Activated T-cell treated with anti-CD3 and anti-CD28 coated beads for 48 hours (primary cell): ENCODE measurements around the gene TRPV5.

Source experiments
- DNase-seq: peaks from one replicate; pipeline ENCODE4 v3.0.0-alpha.2; 2020; ENCODE audit warnings: low read depth

TRPV5 gene

GRCh38 chr7:142870566-142871259 lies 62.8 kb downstream of the TRPV5 start:
- DNase-seq: no peak

- DNase-seq: no peak
Measured at GRCh38 chr7:142870147-142870559, 63.4 kb downstream of the TRPV5 start.

- no peak for DNase-seq
Measured at GRCh38 chr7:142869434-142869833, 64.1 kb downstream of the TRPV5 start.

GRCh38 chr7:142868986-142869415 lies 64.5 kb downstream of the TRPV5 start:
- DNase-seq: no peak

GRCh38 chr7:142868188-142868985 lies 65.2 kb downstream of the TRPV5 start:
- DNase-seq: no peak

GRCh38 chr7:142867398-142868187 lies 66.0 kb downstream of the TRPV5 start:
- no peak for DNase-seq

- DNase-seq: no peak
Measured at GRCh38 chr7:142867097-142867378, 66.5 kb downstream of the TRPV5 start.

GRCh38 chr7:142866361-142867096 lies 67.0 kb downstream of the TRPV5 start:
- no peak for DNase-seq

GRCh38 chr7:142865766-142866165 lies 67.8 kb downstream of the TRPV5 start:
- no peak for DNase-seq

GRCh38 chr7:142864980-142865747 lies 68.4 kb downstream of the TRPV5 start:
- no peak for DNase-seq

GRCh38 chr7:142863891-142864685 lies 69.5 kb downstream of the TRPV5 start:
- no peak for DNase-seq

- no peak for DNase-seq
Measured at GRCh38 chr7:142862786-142863400, 70.7 kb downstream of the TRPV5 start.

GRCh38 chr7:142862351-142862750 lies 71.2 kb downstream of the TRPV5 start:
- no peak for DNase-seq

- no peak for DNase-seq
Measured at GRCh38 chr7:142860968-142861367, 72.6 kb downstream of the TRPV5 start.

GRCh38 chr7:142859829-142860228 lies 73.7 kb downstream of the TRPV5 start:
- no peak for DNase-seq

GRCh38 chr7:142859411-142859810 lies 74.1 kb downstream of the TRPV5 start:
- no peak for DNase-seq
